OCI-LY1 (cell line): Measurements from ENCODE around the gene AADAC.

ENCODE experiments used
- EZH2 ChIP-seq: fragments of 200-600 bp; sonication (generic), shearing (Covaris generic); IDR thresholded peaks from 2 replicates; pipeline ENCODE4 v1.8.0; 2017; ENCODE audit warnings: borderline replicate concordance, mixed run types, mild to moderate bottlenecking, antibody characterized with exemption, low read length, moderate library complexity, mixed read lengths
- TF ChIP-seq, protein P1 (sequence below): fragments of 200-600 bp; sonication (generic), shearing (Covaris generic); IDR thresholded peaks from 2 replicates; pipeline ENCODE4 v1.5.1; 2017; ENCODE audit warnings: mild to moderate bottlenecking, antibody characterized with exemption, low read length, moderate library complexity, mixed read lengths

DNA sequence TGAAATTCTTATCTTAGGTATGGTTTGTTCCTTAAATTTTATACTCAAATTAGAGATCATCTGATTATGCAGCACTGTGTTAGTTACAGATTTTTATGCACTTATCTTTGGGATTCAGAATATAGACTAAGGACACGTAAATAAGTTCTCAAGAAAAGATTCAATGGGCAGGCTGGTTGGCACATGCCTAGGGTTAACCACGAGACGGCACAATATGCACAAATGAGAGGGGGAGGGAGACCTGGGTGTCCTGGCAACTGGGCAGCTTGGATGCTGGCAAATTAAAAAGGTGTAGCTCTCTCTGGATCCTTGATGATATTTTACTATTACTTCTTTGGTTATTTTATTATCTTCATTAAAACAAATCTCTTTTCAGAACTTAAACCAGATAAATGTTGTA lies 672 bp downstream of the AADAC start:
- TF ChIP-seq, protein P1, sequence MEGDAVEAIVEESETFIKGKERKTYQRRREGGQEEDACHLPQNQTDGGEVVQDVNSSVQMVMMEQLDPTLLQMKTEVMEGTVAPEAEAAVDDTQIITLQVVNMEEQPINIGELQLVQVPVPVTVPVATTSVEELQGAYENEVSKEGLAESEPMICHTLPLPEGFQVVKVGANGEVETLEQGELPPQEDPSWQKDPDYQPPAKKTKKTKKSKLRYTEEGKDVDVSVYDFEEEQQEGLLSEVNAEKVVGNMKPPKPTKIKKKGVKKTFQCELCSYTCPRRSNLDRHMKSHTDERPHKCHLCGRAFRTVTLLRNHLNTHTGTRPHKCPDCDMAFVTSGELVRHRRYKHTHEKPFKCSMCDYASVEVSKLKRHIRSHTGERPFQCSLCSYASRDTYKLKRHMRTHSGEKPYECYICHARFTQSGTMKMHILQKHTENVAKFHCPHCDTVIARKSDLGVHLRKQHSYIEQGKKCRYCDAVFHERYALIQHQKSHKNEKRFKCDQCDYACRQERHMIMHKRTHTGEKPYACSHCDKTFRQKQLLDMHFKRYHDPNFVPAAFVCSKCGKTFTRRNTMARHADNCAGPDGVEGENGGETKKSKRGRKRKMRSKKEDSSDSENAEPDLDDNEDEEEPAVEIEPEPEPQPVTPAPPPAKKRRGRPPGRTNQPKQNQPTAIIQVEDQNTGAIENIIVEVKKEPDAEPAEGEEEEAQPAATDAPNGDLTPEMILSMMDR, result no peak
- TF ChIP-seq EZH2, result no peak
